A673 (cell line): Measurements from ENCODE around the gene SAMSN1.
"Not testable (repeated sequence)": the region's sequence is repeated elsewhere in the genome, so short reads cannot be mapped to it uniquely, and the experiment has no call there.

Experiments used
- EZH2 ChIP-seq: fragments of 200-600 bp; sonication (generic); IDR thresholded peaks from 2 replicates; pipeline ENCODE4 v1.6.1; 2017; ENCODE audit warnings: borderline replicate concordance, low read depth, mild to moderate bottlenecking, mixed read lengths, antibody characterized with exemption, low read length; ENCODE audit not compliant: poor library complexity, severe bottlenecking
- TF ChIP-seq, protein P1 (sequence below): fragments of 300-800, 200-600 bp; sonication (generic); conservative IDR thresholded peaks from 2 replicates; pipeline ENCODE4 v1.5.1; 2017; ENCODE audit warnings: low read depth, mild to moderate bottlenecking, antibody characterized with exemption, low read length, moderate library complexity, mixed read lengths

- TF ChIP-seq EZH2: not testable (repeated sequence)
- TF ChIP-seq, protein P1, sequence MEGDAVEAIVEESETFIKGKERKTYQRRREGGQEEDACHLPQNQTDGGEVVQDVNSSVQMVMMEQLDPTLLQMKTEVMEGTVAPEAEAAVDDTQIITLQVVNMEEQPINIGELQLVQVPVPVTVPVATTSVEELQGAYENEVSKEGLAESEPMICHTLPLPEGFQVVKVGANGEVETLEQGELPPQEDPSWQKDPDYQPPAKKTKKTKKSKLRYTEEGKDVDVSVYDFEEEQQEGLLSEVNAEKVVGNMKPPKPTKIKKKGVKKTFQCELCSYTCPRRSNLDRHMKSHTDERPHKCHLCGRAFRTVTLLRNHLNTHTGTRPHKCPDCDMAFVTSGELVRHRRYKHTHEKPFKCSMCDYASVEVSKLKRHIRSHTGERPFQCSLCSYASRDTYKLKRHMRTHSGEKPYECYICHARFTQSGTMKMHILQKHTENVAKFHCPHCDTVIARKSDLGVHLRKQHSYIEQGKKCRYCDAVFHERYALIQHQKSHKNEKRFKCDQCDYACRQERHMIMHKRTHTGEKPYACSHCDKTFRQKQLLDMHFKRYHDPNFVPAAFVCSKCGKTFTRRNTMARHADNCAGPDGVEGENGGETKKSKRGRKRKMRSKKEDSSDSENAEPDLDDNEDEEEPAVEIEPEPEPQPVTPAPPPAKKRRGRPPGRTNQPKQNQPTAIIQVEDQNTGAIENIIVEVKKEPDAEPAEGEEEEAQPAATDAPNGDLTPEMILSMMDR: not testable (repeated sequence)
These were observed 604 bp upstream of the SAMSN1 start for GRCh38 chr21:14546719-14547118.
